Fibroblast of mammary gland (primary cell): Measurements from ENCODE around the gene SPAG7.

Experiments
- DNase-seq: peaks from one replicate; pipeline ENCODE4 v3.0.0-alpha.2; 2010; ENCODE audit warnings: low read depth
- H3K4me3 ChIP-seq: 2 replicates; pipeline ENCODE4 v1.5.1; 2011; ENCODE audit warnings: low read depth, mild to moderate bottlenecking, low read length, moderate library complexity; ENCODE audit not compliant: control insufficient read depth
- CTCF ChIP-seq: conservative IDR thresholded peaks from 2 replicates; pipeline ENCODE4 v1.5.1; 2011; ENCODE audit warnings: low read depth, low read length, inconsistent platforms; ENCODE audit not compliant: control insufficient read depth, insufficient read depth

SPAG7 gene

DNA sequence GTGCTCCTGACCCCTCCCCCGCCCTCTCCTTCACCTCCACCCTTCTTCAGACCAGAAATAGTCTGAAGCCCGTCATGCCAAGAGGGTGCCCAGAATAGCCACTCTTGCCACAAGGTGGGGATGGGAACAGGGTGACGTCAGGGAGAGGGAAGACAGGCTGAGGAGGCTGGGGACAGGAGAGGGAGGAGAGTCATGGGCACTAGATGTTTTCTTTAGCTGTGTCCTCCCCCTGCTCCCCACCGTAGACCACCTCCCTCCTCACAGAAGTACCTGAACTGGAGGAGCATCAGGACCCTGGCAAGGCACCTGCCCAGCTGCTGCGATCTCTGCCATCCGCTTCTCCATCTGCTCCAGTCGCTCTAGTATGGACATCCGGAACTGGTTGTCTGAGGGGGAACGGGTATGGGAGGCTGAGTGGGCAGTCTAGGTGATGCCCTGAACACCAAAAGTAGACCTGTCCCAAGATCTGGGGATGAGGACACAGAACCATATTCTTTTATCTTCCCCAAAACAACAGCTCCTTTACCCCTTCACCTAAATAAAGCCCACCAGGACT is 6.6 kb upstream of the SPAG7 start:
- no peak for DNase-seq
- TF ChIP-seq CTCF = no peak
- H3K4me3 ChIP-seq = no peak overlapping the region

DNA sequence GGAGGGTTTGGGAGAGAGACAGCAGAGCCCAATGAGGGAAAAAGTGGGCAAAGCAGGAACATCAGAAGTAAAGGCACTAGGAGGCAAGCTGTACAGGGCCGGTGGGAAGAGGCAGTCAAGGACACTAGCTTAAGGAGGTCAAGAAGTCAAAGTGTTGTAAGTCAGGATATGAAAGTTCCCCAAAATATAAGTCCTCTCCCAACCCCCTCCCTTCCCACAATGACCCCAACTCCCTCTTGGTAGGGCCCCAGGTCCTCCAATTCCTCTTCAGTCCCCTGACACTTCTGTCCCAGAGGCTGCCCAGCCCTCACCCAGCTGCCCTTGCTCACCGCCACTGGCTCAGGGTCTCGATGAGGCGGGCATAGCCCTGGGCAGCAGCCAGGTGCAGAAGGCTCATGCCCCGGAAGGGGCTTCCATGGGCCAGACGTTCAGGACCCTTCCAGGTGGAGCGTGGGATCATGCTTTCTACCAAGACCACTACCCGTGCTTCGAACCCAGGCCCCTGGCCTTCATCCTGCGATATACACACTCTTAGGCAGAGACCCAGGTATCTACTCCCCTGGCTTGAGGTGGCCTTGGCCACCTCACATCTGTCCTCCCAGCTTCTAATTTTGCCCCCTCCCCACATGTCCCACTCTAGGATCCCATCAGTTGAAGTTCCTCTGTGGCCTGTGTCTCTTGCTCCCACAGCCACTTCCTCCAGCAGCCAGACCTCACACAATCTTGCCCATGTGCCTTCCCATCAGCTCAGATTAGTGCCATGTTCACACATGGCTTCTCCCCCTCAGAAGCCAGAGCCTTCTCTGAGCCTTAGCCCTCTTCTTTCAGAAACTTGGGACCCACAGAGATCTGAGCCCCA is 5.9 kb upstream of the SPAG7 start:
- DNase-seq = no peak
- TF ChIP-seq CTCF = no peak
- H3K4me3 ChIP-seq = no peak overlapping the region

DNA sequence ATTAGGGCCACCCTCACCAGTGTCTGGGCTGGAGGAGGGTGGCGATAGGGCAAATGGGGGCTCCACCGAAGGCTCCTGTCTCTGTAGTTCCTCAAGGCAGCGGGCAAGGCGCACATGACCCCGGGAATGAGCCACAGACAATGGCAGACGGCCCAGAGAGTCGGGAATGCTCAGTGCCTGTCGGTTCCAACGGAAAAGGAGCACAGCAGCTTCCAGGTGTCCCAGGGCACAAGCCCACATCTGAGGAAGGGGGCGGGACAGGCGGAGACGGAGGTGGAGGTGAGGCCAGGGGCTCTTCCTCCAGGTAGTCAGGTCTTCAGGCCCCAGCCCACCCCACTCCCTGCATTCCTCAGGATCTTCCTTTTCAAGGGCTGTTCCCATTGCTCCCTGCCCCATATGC is 5.1 kb upstream of the SPAG7 start:
- DNase-seq = no peak
- no peak for TF ChIP-seq CTCF
- H3K4me3 ChIP-seq = no peak overlapping the region

- DNase-seq = no peak
- H3K4me3 ChIP-seq = no peak overlapping the region
- no peak for TF ChIP-seq CTCF
These were observed 4.7 kb upstream of the SPAG7 start for GRCh38 chr17:4972322-4972721.

DNA sequence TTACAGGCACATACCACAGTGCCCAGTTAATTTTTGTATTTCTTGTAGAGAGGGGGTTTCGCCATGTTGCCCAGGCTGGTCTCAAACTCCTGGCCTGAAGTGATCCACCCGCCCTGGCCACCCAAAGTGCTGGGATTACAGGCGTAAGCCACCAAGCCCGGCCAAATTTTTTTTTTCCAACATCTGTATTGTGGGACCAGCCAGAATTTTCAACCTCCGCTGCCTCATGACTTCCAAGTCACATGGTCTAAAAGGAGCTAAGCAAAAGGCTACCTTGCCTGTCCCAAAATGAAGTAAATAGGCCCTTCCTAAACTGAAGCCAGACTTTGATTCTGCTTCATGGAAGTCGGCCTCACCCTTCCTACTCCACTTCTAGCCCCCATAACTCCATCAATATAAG is 4.2 kb upstream of the SPAG7 start:
- DNase-seq = no peak
- no peak overlapping the region for H3K4me3 ChIP-seq
- TF ChIP-seq CTCF = no peak

- DNase-seq = no peak
- no peak overlapping the region for H3K4me3 ChIP-seq
- TF ChIP-seq CTCF = no peak
These were observed 2.7 kb upstream of the SPAG7 start for GRCh38 chr17:4970273-4970672.
